GM21529 (cell line): ENCODE measurements around the gene MT1F.

Source experiments
- ATAC-seq: cut with Tn5 transposase; IDR thresholded peaks from one replicate; pipeline ENCODE4 v1.9.1; 2021; ENCODE audit not compliant: unreplicated experiment

The MT1F gene

GRCh38 chr16:56625140-56625942, 32.4 kb upstream of the MT1F start, which contains the start of gene MT1E:
TSS of gene MT1E (plus strand) at chr16:56625781. CDS start at chr16:56625852, 71 bp downstream.
- ATAC-seq = no peak

- no peak for ATAC-seq
These were observed 31.7 kb upstream of the MT1F start for GRCh38 chr16:56625943-56626654.

GRCh38 chr16:56626685-56627084, 31.1 kb upstream of the MT1F start:
- no peak for ATAC-seq

GRCh38 chr16:56628486-56629350, 29.0 kb upstream of the MT1F start:
- no peak for ATAC-seq

- no peak for ATAC-seq
These were observed 28.2 kb upstream of the MT1F start for GRCh38 chr16:56629531-56629930.

- ATAC-seq = peak; percentile 89
These were observed 27.6 kb upstream of the MT1F start for GRCh38 chr16:56630134-56630533.

- ATAC-seq = no peak
These were observed 26.6 kb upstream of the MT1F start for GRCh38 chr16:56631197-56631596.

GRCh38 chr16:56631832-56632155, 26.0 kb upstream of the MT1F start:
- ATAC-seq = no peak

GRCh38 chr16:56632156-56632847, 25.5 kb upstream of the MT1F start, which contains the start of gene MT1M:
TSS of gene MT1M (plus strand) at chr16:56632659. CDS start at chr16:56632732, 73 bp downstream.
- no peak for ATAC-seq

- no peak for ATAC-seq
These were observed 24.9 kb upstream of the MT1F start for GRCh38 chr16:56632848-56633365.

- ATAC-seq = no peak
These were observed 24.2 kb upstream of the MT1F start for GRCh38 chr16:56633535-56633934.

- no peak for ATAC-seq
These were observed 22.9 kb upstream of the MT1F start for GRCh38 chr16:56634715-56635440.

- ATAC-seq = no peak
These were observed 22.3 kb upstream of the MT1F start for GRCh38 chr16:56635441-56635967.

GRCh38 chr16:56636616-56637413, 20.9 kb upstream of the MT1F start:
- no peak for ATAC-seq

- ATAC-seq = no peak
These were observed 19.7 kb upstream of the MT1F start, which contains the start of gene MT1A for GRCh38 chr16:56637814-56638750. TSS of gene MT1A (plus strand) at chr16:56638666. CDS start at chr16:56638739, 73 bp downstream.

- ATAC-seq = no peak
These were observed 18.7 kb upstream of the MT1F start for GRCh38 chr16:56639045-56639444.

- ATAC-seq = no peak
These were observed 17.7 kb upstream of the MT1F start for GRCh38 chr16:56640076-56640475.

GRCh38 chr16:56641166-56641565, 16.6 kb upstream of the MT1F start:
- ATAC-seq = no peak
